ENCODE results near the gene OR2F2.
A peak's percentile ranks its signal among the peaks of the same experiment; 100 is the strongest.

OR2F2 gene

GRCh38 chr7:143910473-143911248, 24.4 kb upstream of the OR2F2 start:
- TF ChIP-seq, protein P1, sequence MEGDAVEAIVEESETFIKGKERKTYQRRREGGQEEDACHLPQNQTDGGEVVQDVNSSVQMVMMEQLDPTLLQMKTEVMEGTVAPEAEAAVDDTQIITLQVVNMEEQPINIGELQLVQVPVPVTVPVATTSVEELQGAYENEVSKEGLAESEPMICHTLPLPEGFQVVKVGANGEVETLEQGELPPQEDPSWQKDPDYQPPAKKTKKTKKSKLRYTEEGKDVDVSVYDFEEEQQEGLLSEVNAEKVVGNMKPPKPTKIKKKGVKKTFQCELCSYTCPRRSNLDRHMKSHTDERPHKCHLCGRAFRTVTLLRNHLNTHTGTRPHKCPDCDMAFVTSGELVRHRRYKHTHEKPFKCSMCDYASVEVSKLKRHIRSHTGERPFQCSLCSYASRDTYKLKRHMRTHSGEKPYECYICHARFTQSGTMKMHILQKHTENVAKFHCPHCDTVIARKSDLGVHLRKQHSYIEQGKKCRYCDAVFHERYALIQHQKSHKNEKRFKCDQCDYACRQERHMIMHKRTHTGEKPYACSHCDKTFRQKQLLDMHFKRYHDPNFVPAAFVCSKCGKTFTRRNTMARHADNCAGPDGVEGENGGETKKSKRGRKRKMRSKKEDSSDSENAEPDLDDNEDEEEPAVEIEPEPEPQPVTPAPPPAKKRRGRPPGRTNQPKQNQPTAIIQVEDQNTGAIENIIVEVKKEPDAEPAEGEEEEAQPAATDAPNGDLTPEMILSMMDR (conservative IDR thresholded peaks at IDR 0.05; ENCODE audit: control insufficient read depth, insufficient read depth, low read depth, low read length), result no peak
- H3K4me3 ChIP-seq (ENCODE audit: control insufficient read depth, low read depth, low read length), result no peak overlapping the region
- DNase-seq (ENCODE audit: low read depth), result no peak

DNA sequence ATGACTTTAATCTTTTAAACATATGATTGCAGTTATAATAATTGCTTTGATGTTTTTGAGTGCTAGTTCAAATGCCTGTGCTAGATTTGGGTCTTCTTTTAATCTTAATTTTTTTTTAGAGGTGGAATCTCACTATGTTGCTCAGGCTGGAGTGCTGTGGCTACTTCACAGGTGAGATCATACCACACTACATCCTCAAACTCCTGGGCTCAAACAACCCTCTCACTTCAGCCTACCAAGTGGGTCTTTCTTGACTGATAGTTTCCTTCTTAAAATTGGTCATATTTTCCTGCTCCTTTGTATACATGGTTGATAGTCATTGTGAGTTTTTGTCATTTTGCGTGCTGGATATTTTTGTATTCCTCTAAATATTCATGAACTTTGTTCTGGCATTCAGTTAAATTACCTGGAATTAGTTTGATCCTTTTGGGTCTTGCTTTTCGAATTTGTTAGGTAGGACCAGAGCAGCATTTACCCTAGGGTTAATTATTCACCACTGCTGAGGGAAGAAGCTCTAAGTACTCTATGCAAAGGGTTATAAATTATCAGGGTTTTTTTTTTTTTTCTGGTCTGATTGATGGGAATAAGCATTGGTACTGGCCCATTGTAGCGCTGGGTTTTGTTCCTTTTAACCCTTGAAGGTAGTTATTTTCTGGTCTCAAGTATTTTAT, 21.0 kb upstream of the OR2F2 start:
- H3K4me3 ChIP-seq (ENCODE audit: control insufficient read depth, low read depth, low read length), result no peak overlapping the region
- no peak for DNase-seq (ENCODE audit: low read depth)
- TF ChIP-seq, protein P1 (conservative IDR thresholded peaks at IDR 0.05; ENCODE audit: control insufficient read depth, insufficient read depth, low read depth, low read length), result no peak

DNA sequence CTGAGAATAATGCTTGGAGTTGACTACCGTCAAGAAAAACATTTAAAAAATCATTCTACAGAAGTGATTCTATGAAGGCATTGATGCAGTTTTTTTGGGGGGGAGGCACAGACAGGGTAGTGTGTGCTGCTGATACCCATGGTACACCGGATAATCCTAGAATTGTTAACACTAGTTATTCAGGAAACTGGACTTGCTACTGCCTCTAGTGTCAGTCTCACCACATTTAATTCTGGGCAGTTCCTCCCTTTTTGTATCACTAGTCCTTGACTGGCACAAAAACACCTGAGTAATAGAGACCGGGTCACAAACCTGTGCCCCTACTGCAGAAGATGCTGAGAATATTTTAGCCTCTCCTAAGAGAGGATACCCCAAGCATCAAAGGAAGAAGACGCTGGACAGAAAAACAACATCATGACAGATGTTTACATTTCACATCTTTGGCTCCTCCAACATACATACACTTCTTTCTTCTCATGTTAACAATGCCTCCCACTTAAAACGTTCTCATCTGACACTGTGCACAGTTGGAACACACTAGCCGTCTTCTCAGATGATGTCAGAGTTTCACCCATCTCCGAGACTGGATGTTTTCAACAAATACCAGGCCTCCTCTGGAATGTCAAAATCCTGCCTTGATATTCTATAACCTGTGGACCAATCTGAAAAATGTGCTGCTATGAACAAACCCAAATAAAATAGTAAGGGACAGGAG, 19.9 kb upstream of the OR2F2 start:
- DNase-seq (ENCODE audit: low read depth), result no peak
- TF ChIP-seq, protein P1 (conservative IDR thresholded peaks at IDR 0.05; ENCODE audit: control insufficient read depth, insufficient read depth, low read depth, low read length), result no peak
- H3K4me3 ChIP-seq (ENCODE audit: control insufficient read depth, low read depth, low read length), result no peak overlapping the region

GRCh38 chr7:143924851-143925250, 10.2 kb upstream of the OR2F2 start:
- no peak for DNase-seq (ENCODE audit: low read depth)
- H3K4me3 ChIP-seq (ENCODE audit: control insufficient read depth, low read depth, low read length), result no peak overlapping the region
- TF ChIP-seq, protein P1 (conservative IDR thresholded peaks at IDR 0.05; ENCODE audit: control insufficient read depth, insufficient read depth, low read depth, low read length), result no peak

GRCh38 chr7:143929224-143929920, 5.7 kb upstream of the OR2F2 start:
- DNase-seq (ENCODE audit: low read depth), result peak; percentile 32
- H3K4me3 ChIP-seq (ENCODE audit: control insufficient read depth, low read depth, low read length), result no peak overlapping the region
- TF ChIP-seq, protein P1 (conservative IDR thresholded peaks at IDR 0.05; ENCODE audit: control insufficient read depth, insufficient read depth, low read depth, low read length), result no peak

DNA sequence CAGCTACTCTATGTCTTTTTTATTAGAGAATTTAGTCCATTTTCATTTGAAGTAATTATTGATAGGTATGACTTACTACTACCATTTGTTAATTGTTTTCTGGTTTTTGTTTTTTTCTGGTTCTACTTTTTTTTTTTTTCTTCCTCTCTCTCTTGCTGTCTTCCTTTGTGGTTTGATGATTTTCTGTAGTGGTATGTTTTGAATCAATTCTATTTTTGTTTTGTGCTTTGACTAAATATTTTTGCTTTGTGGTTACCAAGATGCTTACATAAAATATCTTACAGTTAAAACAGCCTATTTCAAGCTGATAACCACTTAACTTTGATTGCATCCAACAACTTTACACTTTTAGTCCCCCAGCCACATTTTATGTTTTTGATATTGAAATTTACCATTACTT, 3.3 kb upstream of the OR2F2 start:
- H3K4me3 ChIP-seq (ENCODE audit: control insufficient read depth, low read depth, low read length), result no peak overlapping the region
- TF ChIP-seq, protein P1 (conservative IDR thresholded peaks at IDR 0.05; ENCODE audit: control insufficient read depth, insufficient read depth, low read depth, low read length), result no peak
- DNase-seq (ENCODE audit: low read depth), result peak; percentile 27

Data from fibroblast of mammary gland (primary cell).